Esophagus muscularis mucosa (tissue), 4 donors: ENCODE data around the gene TSPAN15.

Source experiments
- EP300 ChIP-seq: sonication (generic); formaldehyde crosslinking; IDR thresholded peaks from one replicate; pipeline ENCODE4 v1.6.1; 2017; ENCODE audit warnings: antibody characterized with exemption
- POLR2A ChIP-seq: fragments of 450-650 bp; IDR thresholded peaks from one replicate; pipeline ENCODE4 v1.6.1; 2017; ENCODE audit warnings: antibody characterized with exemption, moderate library complexity, mild to moderate bottlenecking, low read depth
- POLR2AphosphoS5 ChIP-seq, 2 donors: sonication (generic); formaldehyde crosslinking; IDR thresholded peaks; one replicate each; pipeline ENCODE4 v1.6.1; 2017; ENCODE audit warnings: antibody characterized with exemption in 2 of 2
- TF ChIP-seq, protein P1 (sequence below), 3 experiments: fragments of 200-600 bp in 2 of 3; fragments of 450-650 bp in 1 of 3; sonication (generic) in 2 of 3; IDR thresholded peaks; one replicate each; pipeline ENCODE4 v1.5.1; 2017 to 2019; ENCODE audit warnings: antibody characterized with exemption in 3 of 3, mild to moderate bottlenecking in 2 of 3, moderate library complexity in 1 of 3

DNA sequence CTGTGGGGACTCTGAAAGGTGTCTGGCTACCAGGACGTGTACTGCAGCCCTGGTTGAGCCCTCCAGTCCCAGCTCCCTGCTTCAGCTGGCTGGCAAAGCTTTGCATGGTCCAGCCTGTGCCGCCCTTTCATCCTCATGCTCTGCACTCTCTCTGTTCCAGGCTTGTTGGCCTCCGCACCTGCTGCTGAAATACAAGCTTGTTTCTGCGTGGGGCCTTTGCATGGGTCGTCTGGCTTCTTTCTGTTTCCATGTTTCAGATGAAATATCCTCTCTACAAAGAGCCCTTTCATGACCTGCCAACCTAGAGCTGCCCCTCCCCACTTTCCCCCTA is 45.9 kb downstream of the TSPAN15 start:
- TF ChIP-seq, protein P1, sequence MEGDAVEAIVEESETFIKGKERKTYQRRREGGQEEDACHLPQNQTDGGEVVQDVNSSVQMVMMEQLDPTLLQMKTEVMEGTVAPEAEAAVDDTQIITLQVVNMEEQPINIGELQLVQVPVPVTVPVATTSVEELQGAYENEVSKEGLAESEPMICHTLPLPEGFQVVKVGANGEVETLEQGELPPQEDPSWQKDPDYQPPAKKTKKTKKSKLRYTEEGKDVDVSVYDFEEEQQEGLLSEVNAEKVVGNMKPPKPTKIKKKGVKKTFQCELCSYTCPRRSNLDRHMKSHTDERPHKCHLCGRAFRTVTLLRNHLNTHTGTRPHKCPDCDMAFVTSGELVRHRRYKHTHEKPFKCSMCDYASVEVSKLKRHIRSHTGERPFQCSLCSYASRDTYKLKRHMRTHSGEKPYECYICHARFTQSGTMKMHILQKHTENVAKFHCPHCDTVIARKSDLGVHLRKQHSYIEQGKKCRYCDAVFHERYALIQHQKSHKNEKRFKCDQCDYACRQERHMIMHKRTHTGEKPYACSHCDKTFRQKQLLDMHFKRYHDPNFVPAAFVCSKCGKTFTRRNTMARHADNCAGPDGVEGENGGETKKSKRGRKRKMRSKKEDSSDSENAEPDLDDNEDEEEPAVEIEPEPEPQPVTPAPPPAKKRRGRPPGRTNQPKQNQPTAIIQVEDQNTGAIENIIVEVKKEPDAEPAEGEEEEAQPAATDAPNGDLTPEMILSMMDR (IDR thresholded peaks at IDR 0.05), result no peak
- TF ChIP-seq POLR2AphosphoS5 (IDR thresholded peaks at IDR 0.05), result no peak
- TF ChIP-seq POLR2A, result no peak
- no peak for TF ChIP-seq EP300
